Measurements from ENCODE around the gene PPP2R5D. TPM values are rescaled to one million over a fixed set of nuclear protein-coding genes. Genes with fewer than 3 reads are reported as not detected.
"Not testable (repeated sequence)": the region's sequence is repeated elsewhere in the genome, so short reads cannot be mapped to it uniquely, and the experiment has no call there.

PPP2R5D gene
- total and polyA plus RNA-seq, 4 donors: 19.0 to 26.8 (median 21.9) TPM

DNA sequence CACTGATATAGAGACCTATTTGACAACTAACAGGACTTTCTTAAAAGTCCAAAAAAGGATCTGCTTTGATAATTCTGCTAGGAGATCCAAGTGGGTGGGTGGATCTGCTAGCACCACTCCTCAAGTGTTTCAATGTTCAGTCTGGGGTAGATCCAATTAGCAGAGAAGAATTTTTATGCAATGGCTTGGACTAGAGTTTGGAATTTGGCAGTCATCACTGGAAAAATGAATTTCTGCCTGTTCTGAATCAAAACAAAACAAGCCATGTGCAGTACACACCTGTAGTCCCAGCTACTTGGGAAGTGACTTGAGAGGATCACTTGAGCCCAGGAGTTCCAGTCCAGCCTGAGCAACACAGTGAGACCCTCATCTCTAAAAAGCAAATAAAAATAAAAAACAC lies 36.4 kb upstream of the PPP2R5D start:
- Histone ChIP-seq H3K9ac (ENCODE audit: insufficient read depth in 1 of 2, low read length in 2 of 2) (no peak overlapping the region), H3K9me3 (ENCODE audit: control insufficient read depth in 4 of 4, insufficient read depth in 3 of 4, low read length in 3 of 4) (no peaks in the 10 kb centered on the region), H3K27me3 (ENCODE audit: control insufficient read depth in 3 of 3, insufficient read depth in 3 of 3, low read length in 2 of 3) (no peaks in the 10 kb centered on the region), H3K4me3 (no peak overlapping the region), H3K27ac (ENCODE audit: low read depth in 1 of 2, low read length in 1 of 2) (no peak overlapping the region), H3K4me1 (ENCODE audit: control insufficient read depth in 5 of 5, insufficient read depth in 5 of 5, low read length in 5 of 5) (no peaks in the 10 kb centered on the region), H3K36me3 (ENCODE audit: control insufficient read depth in 4 of 4, insufficient read depth in 4 of 4, low read length in 4 of 4) (peaks cover 0 to 5% (median 3%) of the 10 kb centered on the region in 4 donors)
- ATAC-seq (ENCODE audit: insufficient read depth, low FRiP score) (no peak), DNase-seq (no peak)
- TF ChIP-seq, protein P1, sequence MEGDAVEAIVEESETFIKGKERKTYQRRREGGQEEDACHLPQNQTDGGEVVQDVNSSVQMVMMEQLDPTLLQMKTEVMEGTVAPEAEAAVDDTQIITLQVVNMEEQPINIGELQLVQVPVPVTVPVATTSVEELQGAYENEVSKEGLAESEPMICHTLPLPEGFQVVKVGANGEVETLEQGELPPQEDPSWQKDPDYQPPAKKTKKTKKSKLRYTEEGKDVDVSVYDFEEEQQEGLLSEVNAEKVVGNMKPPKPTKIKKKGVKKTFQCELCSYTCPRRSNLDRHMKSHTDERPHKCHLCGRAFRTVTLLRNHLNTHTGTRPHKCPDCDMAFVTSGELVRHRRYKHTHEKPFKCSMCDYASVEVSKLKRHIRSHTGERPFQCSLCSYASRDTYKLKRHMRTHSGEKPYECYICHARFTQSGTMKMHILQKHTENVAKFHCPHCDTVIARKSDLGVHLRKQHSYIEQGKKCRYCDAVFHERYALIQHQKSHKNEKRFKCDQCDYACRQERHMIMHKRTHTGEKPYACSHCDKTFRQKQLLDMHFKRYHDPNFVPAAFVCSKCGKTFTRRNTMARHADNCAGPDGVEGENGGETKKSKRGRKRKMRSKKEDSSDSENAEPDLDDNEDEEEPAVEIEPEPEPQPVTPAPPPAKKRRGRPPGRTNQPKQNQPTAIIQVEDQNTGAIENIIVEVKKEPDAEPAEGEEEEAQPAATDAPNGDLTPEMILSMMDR (IDR thresholded peaks at IDR 0.05; ENCODE audit: control extremely low read depth, extremely low read depth): no peak

DNA sequence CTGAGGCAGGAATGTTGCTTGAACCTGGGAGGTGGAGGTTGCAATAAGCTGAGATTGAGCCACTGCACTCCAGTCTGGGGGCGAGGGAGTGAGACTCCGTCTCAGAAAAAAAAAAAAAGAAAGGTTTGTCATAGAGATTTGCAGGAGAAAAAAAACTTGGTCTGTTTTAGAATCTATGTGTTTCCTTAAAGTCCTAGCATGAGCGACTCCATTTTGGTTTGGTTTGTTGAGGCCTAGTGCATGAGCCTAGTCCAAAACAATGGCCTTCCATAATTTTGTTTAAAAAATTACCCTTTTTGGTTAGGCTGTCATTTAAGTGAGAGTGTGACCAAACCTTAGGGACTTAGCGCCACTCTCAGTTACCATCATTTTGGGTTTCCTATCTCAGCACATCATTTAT lies 32.0 kb upstream of the PPP2R5D start:
- ATAC-seq (ENCODE audit: insufficient read depth, low FRiP score): no peak
- TF ChIP-seq, protein P1 (IDR thresholded peaks at IDR 0.05; ENCODE audit: control extremely low read depth, extremely low read depth): no peak
- WGBS, 2 donors: 98% methylated on average over 4 of the region's 4 CpGs
- Histone ChIP-seq H3K27me3 (ENCODE audit: control insufficient read depth in 3 of 3, insufficient read depth in 3 of 3, low read length in 2 of 3) (no peaks in the 10 kb centered on the region), H3K9me3 (ENCODE audit: control insufficient read depth in 4 of 4, insufficient read depth in 3 of 4, low read length in 3 of 4) (no peaks in the 10 kb centered on the region), H3K4me3 (no peak overlapping the region), H3K4me1 (ENCODE audit: control insufficient read depth in 5 of 5, insufficient read depth in 5 of 5, low read length in 5 of 5) (no peaks in the 10 kb centered on the region), H3K36me3 (ENCODE audit: control insufficient read depth in 4 of 4, insufficient read depth in 4 of 4, low read length in 4 of 4) (no peaks in the 10 kb centered on the region), H3K9ac (ENCODE audit: insufficient read depth in 1 of 2, low read length in 2 of 2) (no peak overlapping the region), H3K27ac (ENCODE audit: low read depth in 1 of 2, low read length in 1 of 2) (no peak overlapping the region)
- DNase-seq: no peak

DNA sequence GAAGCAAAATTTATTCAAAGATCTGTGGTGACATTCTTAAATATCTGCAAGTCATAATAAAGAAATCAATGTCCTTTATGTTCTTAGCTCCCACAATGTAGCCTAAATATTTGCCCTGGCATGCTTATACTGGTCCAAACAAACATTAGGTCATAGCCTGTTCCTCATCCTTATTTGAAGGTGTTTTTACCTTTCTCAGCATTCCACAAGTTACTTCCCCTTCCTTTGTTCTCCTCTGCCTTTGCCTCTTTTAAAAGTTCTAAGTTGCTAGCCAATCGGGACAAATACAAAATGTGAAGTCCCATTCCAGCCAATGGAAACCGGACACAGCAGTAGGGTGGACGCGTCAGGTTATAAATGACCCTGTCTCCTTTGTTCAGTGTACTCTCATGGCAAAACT lies 30.0 kb upstream of the PPP2R5D start:
- 84 to 90% methylated on average over 4 of the region's 4 CpGs for WGBS, 2 donors
- not testable (repeated sequence) for H3K27me3 ChIP-seq (ENCODE audit: control insufficient read depth in 3 of 3, insufficient read depth in 3 of 3, low read length in 2 of 3); H3K36me3 ChIP-seq (ENCODE audit: control insufficient read depth in 4 of 4, insufficient read depth in 4 of 4, low read length in 4 of 4); ATAC-seq (ENCODE audit: insufficient read depth, low FRiP score); DNase-seq; H3K4me3 ChIP-seq; H3K4me1 ChIP-seq (ENCODE audit: control insufficient read depth in 5 of 5, insufficient read depth in 5 of 5, low read length in 5 of 5); H3K27ac ChIP-seq (ENCODE audit: low read depth in 1 of 2, low read length in 1 of 2); H3K9me3 ChIP-seq (ENCODE audit: control insufficient read depth in 4 of 4, insufficient read depth in 3 of 4, low read length in 3 of 4); H3K9ac ChIP-seq (ENCODE audit: insufficient read depth in 1 of 2, low read length in 2 of 2)

DNA sequence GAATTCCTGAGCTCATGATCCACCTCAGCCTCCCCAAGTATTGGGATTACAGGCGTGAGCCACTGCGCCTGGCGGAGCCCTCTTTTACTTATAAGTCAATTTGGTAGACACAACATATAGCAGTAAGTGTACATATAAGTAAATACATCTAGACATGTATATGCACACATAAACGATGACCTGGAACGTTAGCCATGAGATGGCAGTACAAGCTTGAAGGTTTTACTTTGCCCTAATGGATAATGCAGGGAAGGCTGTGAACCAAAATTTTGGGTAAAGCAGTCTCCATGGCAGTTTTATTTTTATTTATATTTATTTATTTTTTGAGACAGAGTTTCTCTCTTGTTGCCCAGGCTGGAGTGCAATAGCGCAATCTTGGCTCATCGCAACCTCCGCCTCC lies 26.2 kb upstream of the PPP2R5D start:
- TF ChIP-seq, protein P1 (IDR thresholded peaks at IDR 0.05; ENCODE audit: control extremely low read depth, extremely low read depth): no peak
- Histone ChIP-seq H3K36me3 (ENCODE audit: control insufficient read depth in 4 of 4, insufficient read depth in 4 of 4, low read length in 4 of 4) (peaks cover 0 to 13% (median 3%) of the 10 kb centered on the region in 4 donors), H3K27ac (ENCODE audit: low read depth in 1 of 2, low read length in 1 of 2) (no peak overlapping the region), H3K9me3 (ENCODE audit: control insufficient read depth in 4 of 4, insufficient read depth in 3 of 4, low read length in 3 of 4) (no peaks in the 10 kb centered on the region), H3K4me3 (no peak overlapping the region), H3K4me1 (ENCODE audit: control insufficient read depth in 5 of 5, insufficient read depth in 5 of 5, low read length in 5 of 5) (peaks cover 0 to 14% (median 2%) of the 10 kb centered on the region in 5 donors), H3K9ac (ENCODE audit: insufficient read depth in 1 of 2, low read length in 2 of 2) (no peak overlapping the region), H3K27me3 (ENCODE audit: control insufficient read depth in 3 of 3, insufficient read depth in 3 of 3, low read length in 2 of 3) (peaks cover 0 to 4% (median 3%) of the 10 kb centered on the region in 3 donors)
- 83 to 93% methylated on average over 8 of the region's 8 CpGs for WGBS, 2 donors
- DNase-seq (peak in 2 of 3 donors; percentile 13 to 43), ATAC-seq (ENCODE audit: insufficient read depth, low FRiP score) (no peak)

Measured in lung (tissue), 12 donors.